Aorta (tissue), 5 donors: ENCODE measurements around the gene CNTN5. TPM values are rescaled to one million over a fixed set of nuclear protein-coding genes. Genes with fewer than 3 reads are reported as not detected.
A peak's percentile ranks its signal among the peaks of the same experiment; 100 is the strongest.

ENCODE experiments used
- ATAC-seq: fragments of 200-7000 bp; cut with Tn5 transposase; one replicate; pipeline ENCODE4 v1.9.1; 2022; ENCODE audit warnings: moderate library complexity; ENCODE audit not compliant: low FRiP score
- DNase-seq, 2 donors: peaks; one replicate each; pipeline ENCODE4 v3.0.0-alpha.2; 2020
- H3K27ac ChIP-seq, 2 donors: one replicate each; pipeline ENCODE4 v1.5.1; 2013; ENCODE audit warnings: low read length in 2 of 2, mild to moderate bottlenecking in 2 of 2, moderate library complexity in 2 of 2, control low read depth in 1 of 2, inconsistent platforms in 1 of 2, low read depth in 1 of 2
- H3K27me3 ChIP-seq, 2 donors: one replicate each; pipeline ENCODE4 v1.6.1; 2013; ENCODE audit warnings: control low read depth in 1 of 2, low read length in 1 of 2, mild to moderate bottlenecking in 1 of 2, moderate library complexity in 1 of 2; ENCODE audit not compliant: insufficient read depth in 2 of 2, control insufficient read depth in 1 of 2
- H3K36me3 ChIP-seq, 2 donors: one replicate each; pipeline ENCODE4 v1.6.1; 2013; ENCODE audit warnings: control low read depth in 1 of 2, low read length in 1 of 2, mild to moderate bottlenecking in 1 of 2; ENCODE audit not compliant: insufficient read depth in 2 of 2, control insufficient read depth in 1 of 2
- H3K4me1 ChIP-seq, 2 donors: one replicate each; pipeline ENCODE4 v1.6.1; 2013; ENCODE audit warnings: low read length in 2 of 2, control low read depth in 1 of 2, mild to moderate bottlenecking in 1 of 2, moderate library complexity in 1 of 2; ENCODE audit not compliant: insufficient read depth in 2 of 2, control insufficient read depth in 1 of 2
- H3K4me3 ChIP-seq, 2 donors: one replicate each; pipeline ENCODE4 v1.5.1; 2013; ENCODE audit warnings: low read length in 2 of 2, control low read depth in 1 of 2, mild to moderate bottlenecking in 1 of 2
- H3K9me3 ChIP-seq: one replicate; pipeline ENCODE4 v1.6.1; 2013; ENCODE audit warnings: mild to moderate bottlenecking, low read length; ENCODE audit not compliant: control insufficient read depth
- WGBS, 2 donors: extraction: QIAGEN DNeasy Blood & Tissue Kit; methylation state at CpG; one replicate each; pipeline ENCODE4 v1.1.7; 2013; 5-methylcytosine and 5-hydroxymethylcytosine counted together
- intact Hi-C, 2 donors: fragments of 100-400 bp; cut with DNase I; formaldehyde crosslinking; loops; one replicate each; pipeline versions ENCODE4 v1.14.2 to v1.15.0; 2022
- polyA plus RNA-seq, 2 donors: library from polyadenylated mRNA; stranded (reverse); fragments of 200-250 nt; gene quantifications; one replicate each; pipeline ENCODE4 v1.2.3, GENCODE V29; 2013
- total RNA-seq, 2 donors: library from RNA; stranded (reverse); fragmentation: NEBNext Ultra II Directional; extraction: Animal tissue kit (Norgen Biotek cat#: 25700); gene quantifications; one replicate each; pipeline ENCODE4 v1.2.1, GENCODE V29; 2021
- donor health status: healthy with polysubstance abuse.
- donor health status: Bipolar disorder and iron deficiency.
- donor health status: DM: no; HTN: no; CAD: no.
- donor health status: DM: no; HTN: no; CAD: no.
- donor health status: DM: yes; HTN: yes; CAD: no.

The CNTN5 gene
- total and polyA plus RNA-seq, 4 donors = 0.13 to 2.9 (median 0.96) TPM; not detected in 1

DNA sequence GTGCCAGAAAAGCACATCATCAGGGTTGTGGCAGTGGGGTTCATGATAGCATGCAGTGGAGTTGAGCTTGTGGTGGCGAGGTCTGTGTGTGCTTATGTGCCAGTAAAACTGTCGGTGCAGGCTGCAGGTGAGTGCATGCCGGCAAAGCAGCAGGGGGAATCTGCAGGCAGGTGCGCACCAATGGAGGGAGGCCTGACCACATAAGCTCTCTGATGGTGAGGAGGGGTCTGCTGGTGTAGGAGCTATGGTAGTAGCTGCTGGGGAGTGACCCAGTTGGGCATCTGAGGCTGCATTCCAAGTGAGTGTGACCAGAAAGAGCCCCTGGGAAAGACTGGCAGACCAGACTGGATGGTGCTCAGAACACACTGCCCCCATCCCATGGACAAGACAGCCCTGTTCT, 121.5 kb downstream of the CNTN5 start:
- intact Hi-C loops = no loop called here
- H3K36me3 ChIP-seq = no peaks in the 10 kb centered on the region
- no peaks in the 10 kb centered on the region for H3K27me3 ChIP-seq
- no peak for DNase-seq
- H3K9me3 ChIP-seq = peaks cover 3% of the 10 kb centered on the region
- no peak for ATAC-seq
- WGBS, 2 donors = 67 to 87% methylated on average over 4 of the region's 4 CpGs
- H3K4me3 ChIP-seq = no peak overlapping the region
- no peaks in the 10 kb centered on the region for H3K4me1 ChIP-seq
- no peak overlapping the region for H3K27ac ChIP-seq

DNA sequence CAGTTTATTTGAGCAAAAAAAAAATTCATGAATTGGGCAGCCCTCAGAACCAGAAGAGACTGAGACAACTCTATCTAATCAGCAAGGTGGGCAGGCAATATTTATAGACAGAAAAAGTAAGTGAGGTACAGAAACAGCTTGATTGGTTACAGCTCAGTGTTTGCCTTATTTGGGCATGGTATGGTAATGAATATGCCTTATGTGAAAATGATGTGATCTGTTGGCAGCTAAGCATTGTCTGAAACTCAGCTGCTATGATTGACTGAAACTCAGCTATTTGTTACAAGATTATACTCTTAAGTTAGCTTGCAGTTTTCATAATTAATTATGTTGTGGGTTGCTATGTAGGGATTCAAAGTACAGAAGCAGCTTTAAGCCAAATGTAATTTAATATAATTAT, 127.6 kb downstream of the CNTN5 start:
- intact Hi-C loops = no loop called here
- Histone ChIP-seq H3K36me3 (no peaks in the 10 kb centered on the region), H3K9me3 (peaks cover 3% of the 10 kb centered on the region), H3K27me3 (no peaks in the 10 kb centered on the region), H3K4me3 (no peak overlapping the region), H3K4me1 (no peaks in the 10 kb centered on the region), H3K27ac (no peak overlapping the region)
- DNase-seq = no peak
- no peak for ATAC-seq

DNA sequence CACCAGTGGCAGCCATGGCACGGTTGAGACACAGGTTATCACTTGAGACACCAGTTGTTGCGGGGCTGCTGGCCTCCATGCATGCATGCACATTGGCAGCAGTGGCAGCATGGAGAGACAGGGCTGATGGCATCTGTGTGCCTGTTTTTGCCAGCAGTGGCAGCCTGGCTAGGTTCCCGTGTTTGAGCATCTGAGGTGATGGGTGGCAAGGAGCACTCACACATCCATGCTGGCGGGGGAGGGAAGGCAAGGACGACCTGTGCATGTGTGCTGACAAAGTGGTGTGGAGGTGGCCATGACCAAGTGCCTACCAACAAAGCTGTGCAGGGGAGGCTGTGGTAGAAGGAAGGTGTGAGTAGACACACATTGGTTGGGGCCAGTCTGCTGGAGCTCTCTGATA, 133.5 kb downstream of the CNTN5 start:
- H3K27ac ChIP-seq = no peak overlapping the region
- H3K4me1 ChIP-seq = no peaks in the 10 kb centered on the region
- DNase-seq (peak in 1 of 2 donors; percentile 61), ATAC-seq (peak; percentile 38)
- intact Hi-C loops = no loop called here
- H3K9me3 ChIP-seq = no peaks in the 10 kb centered on the region
- no peaks in the 10 kb centered on the region for H3K36me3 ChIP-seq
- 70 to 93% methylated on average over 5 of the region's 5 CpGs for WGBS, 2 donors
- no peak overlapping the region for H3K4me3 ChIP-seq
- no peaks in the 10 kb centered on the region for H3K27me3 ChIP-seq

DNA sequence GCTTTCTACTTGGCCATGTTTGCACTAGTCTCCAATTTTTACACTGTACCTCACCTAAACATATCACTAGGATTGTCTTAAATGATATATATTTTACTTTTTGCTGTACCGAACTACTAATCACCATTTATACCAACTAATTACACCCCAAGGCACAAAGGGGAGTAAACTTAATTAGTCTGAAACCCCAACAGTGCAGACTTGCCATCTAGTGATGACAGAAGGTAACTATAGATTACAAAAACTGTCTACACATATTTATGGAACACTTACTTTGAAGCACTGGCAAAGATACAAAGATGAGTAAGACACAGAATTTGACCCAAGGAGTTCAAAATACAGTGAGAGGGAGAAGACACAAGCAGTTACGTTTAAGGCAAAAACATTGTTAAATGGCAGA, 139.7 kb downstream of the CNTN5 start:
- Histone ChIP-seq H3K27ac (no peak overlapping the region), H3K27me3 (no peaks in the 10 kb centered on the region), H3K4me3 (no peak overlapping the region), H3K36me3 (no peaks in the 10 kb centered on the region), H3K4me1 (no peaks in the 10 kb centered on the region), H3K9me3 (no peaks in the 10 kb centered on the region)
- no peak for ATAC-seq
- intact Hi-C loops = no loop called here
- DNase-seq = no peak
- WGBS, 2 donors = 68 to 73% methylated on average over 2 of the region's 2 CpGs

DNA sequence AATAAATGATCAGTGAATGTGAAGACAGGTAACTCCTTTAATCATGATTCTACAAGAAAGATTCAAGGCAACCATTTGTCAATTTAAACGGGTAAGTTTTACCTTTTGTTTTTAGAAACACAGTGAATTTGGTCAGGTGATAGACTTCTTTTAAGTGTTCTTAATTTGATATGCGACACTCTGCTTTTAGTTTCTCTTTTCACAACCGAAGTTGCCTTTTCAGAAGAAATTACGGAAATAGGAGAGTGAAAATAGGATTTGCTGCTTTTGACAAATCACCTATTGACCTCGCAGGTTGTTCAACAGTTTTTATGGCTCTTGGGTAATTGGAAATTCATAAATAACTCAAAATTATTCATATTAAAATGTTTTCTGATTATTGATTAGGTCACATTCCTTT, 142.1 kb downstream of the CNTN5 start:
- intact Hi-C loops = no loop called here
- Histone ChIP-seq H3K36me3 (no peaks in the 10 kb centered on the region), H3K9me3 (no peaks in the 10 kb centered on the region), H3K27ac (no peak overlapping the region), H3K4me1 (no peaks in the 10 kb centered on the region), H3K27me3 (no peaks in the 10 kb centered on the region), H3K4me3 (no peak overlapping the region)
- 90 to 91% methylated on average over 5 of the region's 5 CpGs for WGBS, 2 donors
- DNase-seq (no peak), ATAC-seq (no peak)

DNA sequence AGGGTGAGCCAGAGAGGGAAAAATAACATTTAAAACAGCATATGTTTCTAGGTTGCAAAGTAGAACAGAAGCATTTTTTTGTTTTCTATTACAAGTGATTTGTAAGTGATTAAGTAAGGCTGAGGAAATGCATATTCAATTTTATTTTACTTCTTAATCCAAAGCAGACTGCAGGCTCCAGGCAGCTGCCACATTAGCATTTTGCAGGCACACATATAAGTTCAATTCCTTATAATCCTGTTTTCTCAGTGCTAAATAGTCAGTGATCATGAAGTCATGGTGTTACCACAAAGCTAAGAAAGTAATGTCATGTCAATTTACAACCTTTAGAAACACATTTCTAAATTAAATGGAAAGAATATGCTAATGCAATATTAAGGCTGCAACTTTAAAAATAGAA, 149.8 kb downstream of the CNTN5 start:
- Histone ChIP-seq H3K27ac (no peak overlapping the region), H3K9me3 (no peaks in the 10 kb centered on the region), H3K27me3 (no peaks in the 10 kb centered on the region), H3K36me3 (no peaks in the 10 kb centered on the region), H3K4me3 (no peak overlapping the region), H3K4me1 (no peaks in the 10 kb centered on the region)
- intact Hi-C loops = no loop called here
- DNase-seq = no peak
- ATAC-seq = no peak

DNA sequence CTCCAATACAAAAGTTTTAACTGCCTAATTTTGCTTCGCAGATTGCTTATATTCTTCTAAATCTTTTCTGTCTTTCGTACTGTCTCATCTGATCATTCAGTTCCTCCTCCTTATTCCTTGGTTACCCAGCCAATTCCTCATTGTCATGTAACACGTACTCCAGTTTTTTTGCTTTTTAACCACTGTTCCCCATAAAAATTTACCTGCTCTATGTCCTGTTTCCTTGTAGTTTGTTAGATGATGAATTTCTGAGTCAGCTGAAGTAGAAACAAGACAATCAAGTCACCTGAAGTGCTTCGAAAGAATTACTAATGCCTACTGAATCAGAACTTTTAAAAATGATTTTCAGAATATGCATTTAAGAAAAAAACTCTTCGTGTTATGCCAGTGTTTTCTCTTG, 150.6 kb downstream of the CNTN5 start:
- H3K4me3 ChIP-seq = no peak overlapping the region
- 87 to 88% methylated on average over 5 of the region's 5 CpGs for WGBS, 2 donors
- no peaks in the 10 kb centered on the region for H3K4me1 ChIP-seq
- no peaks in the 10 kb centered on the region for H3K36me3 ChIP-seq
- no peak overlapping the region for H3K27ac ChIP-seq
- intact Hi-C loops = no loop called here
- H3K9me3 ChIP-seq = no peaks in the 10 kb centered on the region
- no peak for ATAC-seq
- no peak for DNase-seq
- no peaks in the 10 kb centered on the region for H3K27me3 ChIP-seq

DNA sequence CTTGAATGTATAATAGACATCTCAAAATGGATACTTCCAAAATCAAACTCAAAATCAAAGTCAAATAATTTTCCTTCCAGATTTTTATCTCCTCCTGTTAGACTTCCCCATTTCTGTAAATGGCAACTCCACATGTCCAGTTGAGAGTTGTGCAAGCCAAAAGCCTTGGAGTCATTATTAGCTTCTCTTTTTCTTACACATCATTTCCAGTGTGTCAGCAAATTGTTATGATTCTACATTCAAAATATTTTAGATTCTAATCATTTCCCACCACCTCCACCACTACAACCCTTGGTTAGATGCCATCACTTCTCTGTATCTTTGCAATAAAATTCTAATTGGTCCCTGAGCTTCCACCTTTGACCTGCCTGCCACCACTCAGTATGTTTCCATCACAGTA, 155.7 kb downstream of the CNTN5 start:
- H3K9me3 ChIP-seq = no peaks in the 10 kb centered on the region

DNA sequence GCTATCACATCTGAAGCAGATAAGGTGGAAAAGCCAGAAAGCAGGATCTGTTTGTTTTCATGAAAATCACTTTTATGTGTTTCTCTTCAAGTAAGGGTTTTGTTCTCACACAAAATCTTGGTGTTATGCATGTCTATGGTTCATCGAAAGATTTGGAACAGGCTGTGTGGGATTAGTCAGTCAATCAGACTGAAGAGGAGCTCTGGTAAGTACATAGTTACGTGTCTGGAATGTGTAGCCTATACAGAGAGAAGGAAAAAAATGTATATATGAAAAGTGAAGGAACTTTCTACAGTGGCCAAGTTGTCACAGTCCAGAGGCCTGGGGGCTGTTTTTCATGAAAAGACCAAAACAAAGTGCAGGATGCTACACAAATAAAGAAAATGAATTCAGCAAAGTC, 156.7 kb downstream of the CNTN5 start:
- intact Hi-C loops = no loop called here
- no peak for DNase-seq
- no peaks in the 10 kb centered on the region for H3K27me3 ChIP-seq
- no peak overlapping the region for H3K4me3 ChIP-seq
- no peaks in the 10 kb centered on the region for H3K36me3 ChIP-seq
- no peaks in the 10 kb centered on the region for H3K9me3 ChIP-seq
- no peak overlapping the region for H3K27ac ChIP-seq
- H3K4me1 ChIP-seq = no peaks in the 10 kb centered on the region
- ATAC-seq = no peak
- 80 to 85% methylated on average over 2 of the region's 2 CpGs for WGBS, 2 donors

More for the DNA sequence above, 155.7 kb downstream of the CNTN5 start:
- no peaks in the 10 kb centered on the region for H3K36me3 ChIP-seq
- ATAC-seq = no peak
- H3K4me3 ChIP-seq = no peak overlapping the region
- no peak overlapping the region for H3K27ac ChIP-seq
- intact Hi-C loops = no loop called here
- DNase-seq = no peak
- no peaks in the 10 kb centered on the region for H3K27me3 ChIP-seq
- H3K4me1 ChIP-seq = no peaks in the 10 kb centered on the region

DNA sequence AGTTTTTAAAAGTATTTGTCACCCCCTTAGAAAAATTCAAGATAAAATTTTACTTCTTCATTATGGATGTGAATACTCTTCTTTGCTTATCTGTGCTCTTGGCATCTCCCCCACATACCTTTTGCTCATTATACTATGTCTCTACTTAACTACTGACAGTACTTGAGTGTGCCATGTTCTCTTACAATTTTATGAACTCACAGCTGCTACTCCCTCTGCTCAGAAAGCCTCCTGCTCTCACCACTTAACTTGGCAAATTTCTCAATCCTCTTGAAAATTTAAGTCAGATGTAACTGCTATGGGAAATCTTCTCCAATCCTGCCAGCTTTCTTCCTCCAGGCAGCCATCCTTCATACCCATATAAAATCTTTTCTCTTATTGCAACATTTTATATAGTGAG, 163.4 kb downstream of the CNTN5 start:
- no peak overlapping the region for H3K4me3 ChIP-seq
- no peak overlapping the region for H3K27ac ChIP-seq
- no peaks in the 10 kb centered on the region for H3K4me1 ChIP-seq
- ATAC-seq (no peak), DNase-seq (no peak)
- no peaks in the 10 kb centered on the region for H3K27me3 ChIP-seq
- no peaks in the 10 kb centered on the region for H3K36me3 ChIP-seq
- no peaks in the 10 kb centered on the region for H3K9me3 ChIP-seq
- intact Hi-C loops = no loop called here
